AG20443 (cell line): ENCODE data around the gene R3HDM4.
"Not testable (repeated sequence)": the region's sequence is repeated elsewhere in the genome, so short reads cannot be mapped to it uniquely, and the experiment has no call there.

ENCODE experiments used
- DNase-seq: peaks from one replicate; pipeline ENCODE4 v3.0.0; 2012; ENCODE audit warnings: low spot score, mixed read lengths

The R3HDM4 gene

GRCh38 chr19:891421-892200 is 21.4 kb downstream of the R3HDM4 start:
- DNase-seq: not testable (repeated sequence)

- DNase-seq: no peak
These were observed 22.2 kb downstream of the R3HDM4 start for GRCh38 chr19:890831-891230.

DNA sequence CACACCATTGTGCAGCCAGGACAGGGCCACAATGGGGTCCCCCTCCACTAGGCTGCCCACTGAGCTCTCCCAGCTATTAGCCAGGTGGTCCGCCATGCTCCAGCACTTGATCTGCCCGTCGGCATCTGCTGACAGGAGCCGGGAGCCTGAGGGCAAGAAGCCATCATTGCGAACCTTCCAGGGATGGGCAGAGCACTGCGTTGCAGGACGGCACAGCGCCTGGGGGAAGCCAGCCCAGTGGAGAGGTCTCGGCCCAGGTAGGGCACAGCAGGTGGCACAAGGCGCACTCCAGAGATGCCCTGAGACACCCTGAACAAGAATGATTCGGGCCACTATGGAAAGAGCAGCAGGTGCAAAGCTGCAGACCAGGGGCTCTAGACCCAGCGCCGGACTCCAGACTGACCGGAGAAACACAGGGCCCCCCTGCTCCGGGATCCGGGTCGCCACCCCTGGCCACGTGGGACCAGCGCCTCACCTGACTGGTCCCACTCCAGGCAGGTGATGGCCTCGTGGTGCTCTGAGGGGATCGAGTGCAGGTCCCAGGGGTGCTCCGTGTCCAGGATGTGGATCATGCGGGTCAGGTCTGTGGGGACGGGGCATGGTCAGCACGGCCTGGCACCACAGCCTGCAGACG is 23.2 kb downstream of the R3HDM4 start:
- DNase-seq: no peak

- no peak for DNase-seq
These were observed 24.2 kb downstream of the R3HDM4 start for GRCh38 chr19:888581-889385.

DNA sequence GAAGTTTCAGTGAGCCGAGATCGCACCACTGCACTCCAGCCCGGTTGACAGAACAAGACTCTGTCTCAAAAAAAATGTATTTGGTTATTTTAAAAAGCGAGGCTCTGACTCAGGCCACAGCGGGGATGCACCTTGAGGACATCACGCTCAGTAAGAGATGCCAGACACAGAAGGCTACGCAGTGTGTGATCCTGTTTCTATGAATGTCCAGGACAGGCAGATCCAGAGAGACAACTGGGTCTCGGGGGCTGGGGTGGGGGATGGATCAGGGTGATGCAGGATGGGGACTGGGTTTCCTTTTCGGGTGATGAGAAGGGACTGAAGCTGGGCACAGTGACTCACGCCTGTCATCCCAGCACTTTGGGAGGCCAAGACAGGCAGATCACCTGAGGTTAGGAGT is 25.4 kb downstream of the R3HDM4 start:
- DNase-seq: no peak

GRCh38 chr19:887072-887471 is 25.9 kb downstream of the R3HDM4 start:
- peak; percentile 55 for DNase-seq

- no peak for DNase-seq
These were observed 27.3 kb downstream of the R3HDM4 start for GRCh38 chr19:885536-886224.

- DNase-seq: no peak
These were observed 28.4 kb downstream of the R3HDM4 start for GRCh38 chr19:884420-885211.

DNA sequence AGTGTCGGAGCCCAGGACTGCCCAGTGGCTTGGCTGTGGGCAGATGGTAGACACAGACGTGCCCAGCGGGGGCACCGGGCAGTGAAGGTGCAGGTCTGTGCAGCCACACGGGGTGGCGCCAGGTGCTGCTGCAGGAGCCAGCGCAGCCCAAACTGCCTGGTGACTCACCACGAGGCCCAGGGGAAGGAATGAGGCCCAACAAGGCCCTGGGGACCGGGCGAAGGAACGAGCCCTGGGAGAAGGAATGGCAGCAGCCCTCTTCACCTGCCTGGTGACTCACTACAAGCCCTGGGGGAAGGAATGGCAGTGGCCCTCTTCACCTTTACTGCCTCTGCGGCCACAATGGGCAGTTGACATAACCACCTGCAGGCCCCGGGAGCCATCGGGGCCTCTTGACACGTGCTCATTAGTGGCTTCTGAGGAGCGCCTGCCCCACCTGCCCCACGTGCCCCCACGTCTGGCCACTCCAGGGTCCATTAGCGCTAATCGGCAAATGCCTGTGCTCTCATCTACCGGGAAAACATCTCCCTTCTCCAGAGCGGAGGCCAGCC is 29.3 kb downstream of the R3HDM4 start:
- no peak for DNase-seq

DNA sequence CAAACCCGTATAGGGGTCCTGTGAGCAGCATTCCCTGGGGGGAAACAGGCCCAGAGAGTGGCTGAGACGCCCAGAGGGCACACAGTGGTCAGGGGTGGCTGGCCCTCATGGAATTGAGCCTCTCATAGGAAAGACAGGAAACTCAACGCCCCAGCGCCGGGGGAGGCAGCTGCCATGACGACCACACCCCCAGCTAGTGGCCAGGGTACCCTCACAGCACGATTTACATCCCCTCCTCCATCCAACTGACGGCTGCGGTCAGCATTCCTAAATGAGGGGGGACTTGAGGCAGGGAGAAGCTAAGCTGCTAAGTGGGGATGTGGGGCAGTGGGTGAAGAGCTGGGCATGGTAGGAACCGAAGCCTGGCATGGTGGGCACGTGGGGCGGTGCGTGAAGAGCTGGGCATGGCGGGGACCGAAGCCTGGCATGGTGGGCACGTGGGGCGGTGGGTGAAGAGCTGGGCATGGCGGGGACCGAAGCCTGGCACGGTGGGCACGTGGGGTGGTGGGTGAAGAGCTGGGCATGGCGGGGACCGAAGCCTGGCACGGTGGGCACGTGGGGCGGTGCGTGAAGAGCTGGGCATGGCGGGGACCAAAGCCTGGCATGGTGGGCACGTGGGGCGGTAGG is 30.0 kb downstream of the R3HDM4 start:
- DNase-seq: no peak

DNA sequence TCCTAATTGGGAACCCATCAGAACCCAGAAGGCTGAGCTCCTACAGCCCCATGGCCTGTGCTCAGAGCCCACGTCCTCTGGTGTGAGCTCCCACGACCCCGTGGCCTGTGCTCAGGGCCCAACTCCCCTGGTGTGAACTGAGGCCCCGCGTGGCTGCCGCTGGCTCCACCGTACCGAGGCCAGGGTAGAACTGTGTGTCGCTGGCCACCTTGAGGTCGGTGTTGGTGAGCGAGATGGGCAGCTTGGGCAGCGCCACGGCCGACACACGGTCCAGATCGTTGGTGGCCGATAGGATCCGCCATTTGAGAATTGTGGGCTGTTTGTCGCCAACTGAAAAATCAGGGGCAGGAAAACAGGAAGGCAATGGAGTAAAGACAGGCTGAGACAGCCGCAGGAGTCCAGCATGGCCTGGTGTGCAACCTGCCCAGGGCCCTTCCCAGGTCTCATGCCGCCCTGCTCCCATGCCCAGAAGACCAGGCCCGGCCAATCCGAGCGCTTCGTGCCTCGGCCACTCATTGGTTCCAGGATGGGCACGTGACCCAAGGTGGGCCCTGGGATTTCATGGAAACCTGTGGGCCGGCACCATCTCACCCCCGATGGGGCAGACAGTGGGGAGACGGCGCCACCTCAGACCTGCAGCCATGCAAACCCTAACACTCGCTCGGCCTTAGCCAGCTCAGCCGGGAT is 31.5 kb downstream of the R3HDM4 start:
- no peak for DNase-seq

DNA sequence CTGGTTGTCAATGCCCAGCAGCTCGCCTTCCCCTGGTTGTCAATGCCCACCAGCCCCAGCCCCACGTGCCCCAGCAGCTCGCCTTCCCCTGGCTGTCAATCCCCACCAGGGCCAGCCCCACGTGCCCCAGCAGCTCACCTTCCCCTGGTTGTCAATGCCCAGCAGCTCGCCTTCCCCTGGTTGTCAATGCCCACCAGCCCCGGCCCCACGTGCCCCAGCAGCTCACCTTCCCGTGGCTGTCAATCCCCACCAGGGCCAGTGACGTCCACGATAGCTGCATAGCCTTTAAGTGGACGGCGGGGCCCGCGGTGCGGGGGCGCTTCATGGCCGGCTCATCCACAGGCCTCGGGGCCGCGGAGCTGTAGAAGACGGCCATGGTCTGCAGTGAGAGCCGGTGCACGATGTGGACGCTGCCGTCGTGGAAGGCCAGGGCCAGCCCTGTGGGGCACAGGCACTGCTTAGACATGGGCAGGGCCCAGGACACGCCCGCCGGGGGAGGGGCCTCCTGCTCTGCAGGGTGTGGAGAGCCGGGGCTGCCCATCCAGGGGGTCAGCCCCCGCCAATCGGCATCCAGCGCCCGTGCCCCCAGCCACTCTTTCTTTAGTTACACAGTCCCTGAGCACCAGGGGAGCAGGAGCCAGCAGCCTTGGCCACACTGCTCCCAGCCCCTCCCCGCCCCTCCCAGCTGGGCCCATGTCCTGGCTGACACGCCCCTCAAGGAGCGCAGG is 33.1 kb downstream of the R3HDM4 start:
- DNase-seq: no peak

DNA sequence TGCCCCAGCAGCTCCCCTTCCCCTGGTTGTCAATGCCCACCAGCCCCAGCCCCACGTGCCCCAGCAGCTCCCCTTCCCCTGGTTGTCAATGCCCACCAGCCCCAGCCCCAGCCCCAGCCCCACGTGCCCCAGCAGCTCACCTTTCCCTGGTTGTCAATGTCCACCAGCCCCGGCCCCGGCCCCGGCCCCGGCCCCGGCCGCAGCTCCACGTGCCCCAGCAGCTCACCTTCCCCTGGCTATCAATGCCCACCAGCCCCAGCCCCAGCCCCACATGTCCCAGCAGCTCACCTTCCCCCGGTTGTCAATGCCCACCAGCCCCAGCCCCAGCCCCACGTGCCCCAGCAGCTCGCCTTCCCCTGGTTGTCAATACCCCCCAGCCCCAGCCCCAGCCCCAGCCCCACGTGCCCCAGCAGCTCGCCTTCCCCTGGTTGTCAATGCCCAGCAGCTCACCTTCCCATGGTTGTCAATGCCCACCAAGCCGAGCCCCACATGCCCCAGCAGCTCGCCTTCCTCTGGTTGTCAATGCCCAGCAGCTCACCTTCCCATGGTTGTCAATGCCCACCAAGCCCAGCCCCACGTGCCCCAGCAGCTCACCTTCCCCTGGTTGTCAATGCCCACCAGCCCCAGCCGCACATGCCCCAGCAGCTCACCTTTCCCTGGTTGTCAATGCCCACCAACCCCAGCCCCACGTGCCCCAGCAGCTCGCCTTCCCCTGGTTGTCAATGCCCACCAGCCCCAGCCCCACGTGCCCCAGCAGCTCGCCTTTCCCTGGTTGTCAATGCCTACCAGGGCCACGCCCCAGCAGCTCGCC is 34.1 kb downstream of the R3HDM4 start:
- DNase-seq: not testable (repeated sequence)

GRCh38 chr19:877992-878660 is 34.9 kb downstream of the R3HDM4 start:
- not testable (repeated sequence) for DNase-seq

DNA sequence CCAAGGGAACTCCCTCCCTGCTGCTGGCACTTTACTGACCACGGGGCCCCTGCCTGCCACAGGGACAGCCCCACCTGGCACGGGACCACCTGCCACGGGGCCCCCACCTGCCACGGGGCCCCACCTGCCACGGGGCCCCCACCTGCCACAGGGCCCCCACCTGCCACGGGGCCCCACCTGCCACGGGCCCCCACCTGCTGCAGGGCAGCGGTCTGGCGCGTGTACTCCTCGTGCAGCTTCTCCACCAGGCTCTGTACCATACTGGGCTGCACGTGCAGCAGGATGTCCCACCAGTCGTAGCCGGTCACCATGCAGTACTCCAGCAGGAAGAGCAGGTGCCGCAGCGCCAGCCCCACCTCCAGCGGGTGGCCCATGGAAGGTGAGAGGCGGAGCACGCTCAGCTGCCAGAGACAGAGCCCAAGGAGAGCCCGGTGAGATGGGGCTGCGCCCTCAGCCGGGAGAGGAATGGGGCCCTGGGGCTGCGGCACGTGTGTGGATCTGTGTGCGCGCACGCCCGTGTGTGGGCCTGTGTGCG is 36.2 kb downstream of the R3HDM4 start:
- DNase-seq: no peak

GRCh38 chr19:876089-876488 is 36.9 kb downstream of the R3HDM4 start:
- no peak for DNase-seq

- DNase-seq: no peak
These were observed 37.6 kb downstream of the R3HDM4 start for GRCh38 chr19:875265-875879.
